Measurements from ENCODE around the gene COA6. TPM values are rescaled to one million over a fixed set of nuclear protein-coding genes. Genes with fewer than 3 reads are reported as not detected.
A peak's percentile ranks its signal among the peaks of the same experiment; 100 is the strongest.

Gene COA6
- total and polyA plus RNA-seq, 2 donors (not counting 3 experiments of a cell fraction or from before 2014, with no cell fraction given), result 22.2 to 42.7 TPM

DNA sequence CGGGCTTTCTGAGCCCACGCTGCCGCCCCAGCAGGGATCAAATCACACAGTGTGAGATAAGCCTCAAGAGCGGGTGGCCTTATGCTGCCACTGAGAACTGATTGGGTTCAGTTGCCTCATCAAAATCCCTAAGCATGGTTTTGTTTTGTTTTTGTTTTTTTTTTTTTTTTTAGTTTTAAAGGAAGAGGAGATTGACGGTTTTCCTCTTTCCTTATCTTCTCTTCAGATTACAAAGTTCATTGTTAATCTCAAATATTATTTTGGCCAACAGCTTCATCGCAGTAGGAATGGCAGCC, 651 bp downstream of the COA6 start:
- intact Hi-C loops (cut with micrococcal nuclease) (loop anchor here (1.0 to 2.0 kb wide), 2 partner anchors 47 to 104 kb away; no protein-coding TSS in a partner anchor), dilution Hi-C loops (cut with MboI; ENCODE audit: extremely low pct_ligation_motif_present, low sequenced_read_pairs) (no loop called here)
- Histone ChIP-seq H3K4me1 (ENCODE audit: control insufficient read depth, extremely low read depth, insufficient read depth, low read length) (peaks cover 16% of the 10 kb centered on the region), H3K9me3 (replicated peaks; ENCODE audit: control insufficient read depth, insufficient read depth, low read length) (no peaks in the 10 kb centered on the region), H3K4me3 (replicated peaks in 1 of 3; ENCODE audit: insufficient read depth in 1 of 3, low read depth in 1 of 3, low read length in 3 of 3) (peak overlapping the region; percentile 83 to 86 (median 85)), H3K79me2 (ENCODE audit: control insufficient read depth, insufficient read depth, low read length) (peaks cover 17% of the 10 kb centered on the region), H3K36me3 (ENCODE audit: control insufficient read depth in 2 of 2, extremely low read depth in 1 of 2, insufficient read depth in 2 of 2, low read length in 2 of 2) (peaks cover 10 to 14% of the 10 kb centered on the region in 2 experiments), H4K20me1 (replicated peaks; ENCODE audit: control insufficient read depth, extremely low read depth, insufficient read depth, low read length) (no peaks in the 10 kb centered on the region), H2AFZ (ENCODE audit: low read depth, low read length) (peak overlapping the region; percentile 78), H3K4me2 (ENCODE audit: insufficient read depth, low read length) (peak overlapping the region; percentile 94), H3K27ac (ENCODE audit: insufficient read depth, low read depth, low read length) (peak overlapping the region; percentile 86), H3K9me1 (replicated peaks; ENCODE audit: control insufficient read depth, extremely low read depth, insufficient read depth, low read length) (no peaks in the 10 kb centered on the region), H3K9ac (replicated peaks; ENCODE audit: extremely low read depth, insufficient read depth, low read length) (peak overlapping the region; percentile 97), H3K27me3 (ENCODE audit: control insufficient read depth in 2 of 2, insufficient read depth in 2 of 2, low read length in 2 of 2) (no peaks in the 10 kb centered on the region)
- CTCF ChIA-PET, result interaction anchor here (1.3 to 2.4 kb wide), 5 partner anchors 10 to 105 kb away, joined by 4 to 8 read pairs (median 4); partner anchors contain the start of gene TARBP1
- TF ChIP-seq FOS (IDR thresholded peaks at IDR 0.05; ENCODE audit: borderline replicate concordance, insufficient read depth, low read length) (no peak), MYC (IDR thresholded peaks at IDR 0.05; ENCODE audit: low read depth, low read length) (no peak), POLR2A (IDR thresholded peaks at IDR 0.05; ENCODE audit: low read depth, low read length) (no peak), POLR2AphosphoS5 (IDR thresholded peaks at IDR 0.05; ENCODE audit: insufficient read depth, low read depth, low read length) (no peak), JUN (IDR thresholded peaks at IDR 0.05; ENCODE audit: borderline replicate concordance, insufficient read depth, insufficient read length, low read depth) (no peak), EZH2 (IDR thresholded peaks at IDR 0.05; ENCODE audit: borderline replicate concordance, low read depth, low read length, severe bottlenecking) (no peak), GATA2 (IDR thresholded peaks at IDR 0.05; ENCODE audit: insufficient read depth, insufficient read length, low read depth, low read length) (no peak)
- TF ChIP-seq, protein P1, sequence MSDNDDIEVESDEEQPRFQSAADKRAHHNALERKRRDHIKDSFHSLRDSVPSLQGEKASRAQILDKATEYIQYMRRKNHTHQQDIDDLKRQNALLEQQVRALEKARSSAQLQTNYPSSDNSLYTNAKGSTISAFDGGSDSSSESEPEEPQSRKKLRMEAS (IDR thresholded peaks at IDR 0.05; ENCODE audit: insufficient read depth, insufficient read length), result no peak
- TF ChIP-seq, protein P2, sequence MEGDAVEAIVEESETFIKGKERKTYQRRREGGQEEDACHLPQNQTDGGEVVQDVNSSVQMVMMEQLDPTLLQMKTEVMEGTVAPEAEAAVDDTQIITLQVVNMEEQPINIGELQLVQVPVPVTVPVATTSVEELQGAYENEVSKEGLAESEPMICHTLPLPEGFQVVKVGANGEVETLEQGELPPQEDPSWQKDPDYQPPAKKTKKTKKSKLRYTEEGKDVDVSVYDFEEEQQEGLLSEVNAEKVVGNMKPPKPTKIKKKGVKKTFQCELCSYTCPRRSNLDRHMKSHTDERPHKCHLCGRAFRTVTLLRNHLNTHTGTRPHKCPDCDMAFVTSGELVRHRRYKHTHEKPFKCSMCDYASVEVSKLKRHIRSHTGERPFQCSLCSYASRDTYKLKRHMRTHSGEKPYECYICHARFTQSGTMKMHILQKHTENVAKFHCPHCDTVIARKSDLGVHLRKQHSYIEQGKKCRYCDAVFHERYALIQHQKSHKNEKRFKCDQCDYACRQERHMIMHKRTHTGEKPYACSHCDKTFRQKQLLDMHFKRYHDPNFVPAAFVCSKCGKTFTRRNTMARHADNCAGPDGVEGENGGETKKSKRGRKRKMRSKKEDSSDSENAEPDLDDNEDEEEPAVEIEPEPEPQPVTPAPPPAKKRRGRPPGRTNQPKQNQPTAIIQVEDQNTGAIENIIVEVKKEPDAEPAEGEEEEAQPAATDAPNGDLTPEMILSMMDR (IDR thresholded peaks at IDR 0.05; ENCODE audit: extremely low read depth in 1 of 2, insufficient read depth in 1 of 2, low read depth in 1 of 2, low read length in 2 of 2), result no peak
- FAIRE-seq (peak; percentile 42), DNase-seq (ENCODE audit: low read depth, low spot score) (no peak)
- no TSS peak for BruUV-seq (replicated peaks)
- POLR2A ChIA-PET, result no interaction called here
